Rectal smooth muscle tissue (tissue), 1 donor: ENCODE data around the gene PPP6R1.
"Not testable (repeated sequence)": the region's sequence is repeated elsewhere in the genome, so short reads cannot be mapped to it uniquely, and the experiment has no call there.

Source experiments
- H3K27ac ChIP-seq: one replicate; pipeline ENCODE4 v1.7.0; 2013; ENCODE audit warnings: low read depth, low read length, inconsistent platforms
- H3K27me3 ChIP-seq: one replicate; pipeline ENCODE4 v1.7.0; 2013; ENCODE audit warnings: low read length; ENCODE audit not compliant: control insufficient read depth, insufficient read depth
- H3K36me3 ChIP-seq: one replicate; pipeline ENCODE4 v1.7.0; 2013; ENCODE audit warnings: low read length; ENCODE audit not compliant: control insufficient read depth, insufficient read depth
- H3K4me1 ChIP-seq: one replicate; pipeline ENCODE4 v1.7.0; 2013; ENCODE audit warnings: low read length; ENCODE audit not compliant: control insufficient read depth, insufficient read depth
- H3K4me3 ChIP-seq: one replicate; pipeline ENCODE4 v1.7.0; 2013; ENCODE audit warnings: low read length
- H3K9ac ChIP-seq: one replicate; pipeline ENCODE4 v1.7.0; 2013; ENCODE audit warnings: low read length

The PPP6R1 gene

GRCh38 chr19:55216461-55217198, 42.2 kb downstream of the PPP6R1 start:
- H3K4me3 ChIP-seq = peak overlapping the region; percentile 59
- peak overlapping the region; percentile 21 for H3K27ac ChIP-seq

GRCh38 chr19:55213547-55213946, 45.3 kb downstream of the PPP6R1 start:
- H3K4me3 ChIP-seq = no peak overlapping the region
- H3K27me3 ChIP-seq = no peaks in the 10 kb centered on the region
- no peaks in the 10 kb centered on the region for H3K4me1 ChIP-seq
- no peaks in the 10 kb centered on the region for H3K36me3 ChIP-seq
- H3K27ac ChIP-seq = no peak overlapping the region
- H3K9ac ChIP-seq = no peak overlapping the region

More at GRCh38 chr19:55216461-55217198, 42.2 kb downstream of the PPP6R1 start:
- H3K36me3 ChIP-seq = no peaks in the 10 kb centered on the region
- no peaks in the 10 kb centered on the region for H3K27me3 ChIP-seq
- no peak overlapping the region for H3K9ac ChIP-seq
- no peaks in the 10 kb centered on the region for H3K4me1 ChIP-seq

- H3K27me3 ChIP-seq = no peaks in the 10 kb centered on the region
- H3K36me3 ChIP-seq = no peaks in the 10 kb centered on the region
- no peak overlapping the region for H3K4me3 ChIP-seq
- no peaks in the 10 kb centered on the region for H3K4me1 ChIP-seq
- H3K27ac ChIP-seq = no peak overlapping the region
- no peak overlapping the region for H3K9ac ChIP-seq
These were observed 46.4 kb downstream of the PPP6R1 start for GRCh38 chr19:55212447-55212846.

GRCh38 chr19:55209693-55210472, 48.9 kb downstream of the PPP6R1 start:
- Histone ChIP-seq H3K27me3 (no peaks in the 10 kb centered on the region), H3K36me3 (no peaks in the 10 kb centered on the region), H3K4me1 (no peaks in the 10 kb centered on the region), H3K9ac (no peak overlapping the region), H3K4me3 (no peak overlapping the region), H3K27ac (no peak overlapping the region)

GRCh38 chr19:55208880-55209692, 49.7 kb downstream of the PPP6R1 start, which contains the start of gene PTPRH:
Gene PTPRH, minus strand, starts transcription at chr19:55209501. Its CDS starts 68 bp downstream, at chr19:55209433.
- H3K36me3 ChIP-seq = no peaks in the 10 kb centered on the region
- H3K4me3 ChIP-seq = peak within 1 kb of the TSS; percentile 55
- H3K4me1 ChIP-seq = no peaks in the 10 kb centered on the region
- H3K27me3 ChIP-seq = no peaks in the 10 kb centered on the region
- no peak within 1 kb of the TSS for H3K9ac ChIP-seq
- no peak within 1 kb of the TSS for H3K27ac ChIP-seq

GRCh38 chr19:55206664-55207500, 51.9 kb downstream of the PPP6R1 start:
- H3K36me3 ChIP-seq = no peaks in the 10 kb centered on the region
- H3K27ac ChIP-seq = peak overlapping the region; percentile 9
- H3K9ac ChIP-seq = peak overlapping the region; percentile 18
- no peaks in the 10 kb centered on the region for H3K27me3 ChIP-seq
- H3K4me1 ChIP-seq = no peaks in the 10 kb centered on the region
- peak overlapping the region; percentile 39 for H3K4me3 ChIP-seq

GRCh38 chr19:55202199-55202598, 56.6 kb downstream of the PPP6R1 start:
- H3K9ac ChIP-seq, H3K36me3 ChIP-seq, H3K4me3 ChIP-seq, H3K27ac ChIP-seq, H3K4me1 ChIP-seq, H3K27me3 ChIP-seq: not testable (repeated sequence)

- no peak overlapping the region for H3K27ac ChIP-seq
- H3K4me3 ChIP-seq = no peak overlapping the region
- no peaks in the 10 kb centered on the region for H3K36me3 ChIP-seq
- no peak overlapping the region for H3K9ac ChIP-seq
- no peaks in the 10 kb centered on the region for H3K27me3 ChIP-seq
- H3K4me1 ChIP-seq = no peaks in the 10 kb centered on the region
These were observed 59.1 kb downstream of the PPP6R1 start for GRCh38 chr19:55199620-55200204.

- Histone ChIP-seq H3K27ac (no peak overlapping the region), H3K36me3 (no peaks in the 10 kb centered on the region), H3K4me1 (no peaks in the 10 kb centered on the region), H3K9ac (no peak overlapping the region), H3K27me3 (no peaks in the 10 kb centered on the region), H3K4me3 (no peak overlapping the region)
These were observed 60.2 kb downstream of the PPP6R1 start for GRCh38 chr19:55198651-55199050.

GRCh38 chr19:55197528-55197927, 61.3 kb downstream of the PPP6R1 start:
- H3K36me3 ChIP-seq = no peaks in the 10 kb centered on the region
- H3K9ac ChIP-seq = no peak overlapping the region
- H3K27me3 ChIP-seq = no peaks in the 10 kb centered on the region
- no peak overlapping the region for H3K27ac ChIP-seq
- H3K4me1 ChIP-seq = no peaks in the 10 kb centered on the region
- no peak overlapping the region for H3K4me3 ChIP-seq

GRCh38 chr19:55196803-55197202, 62.0 kb downstream of the PPP6R1 start:
- no peak overlapping the region for H3K4me3 ChIP-seq
- H3K27ac ChIP-seq = no peak overlapping the region
- no peaks in the 10 kb centered on the region for H3K27me3 ChIP-seq
- H3K9ac ChIP-seq = no peak overlapping the region
- no peaks in the 10 kb centered on the region for H3K36me3 ChIP-seq
- no peaks in the 10 kb centered on the region for H3K4me1 ChIP-seq
